K562 (cell line): ENCODE results near the gene MYL11. TPM values are rescaled to one million over a fixed set of nuclear protein-coding genes. Genes with fewer than 3 reads are reported as not detected.

Experiments used
- ATAC-seq: fragments of 200-7000 bp; cut with Tn5 transposase; 3 replicates; pipeline ENCODE4 v1.9.1; 2020; ENCODE audit warnings: moderate library complexity
- BruUV-seq: library from RNA; stranded (reverse); fragments of 400-500 nt; replicated peaks from 2 replicates; lab custom pipeline; 2021; lab: Mats Ljungman, UMichigan
- CTCF ChIA-PET: fragments of 300-600 bp; formaldehyde crosslinking; extraction: SDS; loops from one replicate; lab custom pipeline; 2021; ENCODE audit warnings: low intra/inter-chr PET ratio; lab: Yijun Ruan, JAX
- POLR2A ChIA-PET: fragments of 300-600, 350-650 bp; sonication (Branson Sonifier 250); formaldehyde crosslinking; extraction: SDS; loops from one replicate; lab custom pipeline; 2021; ENCODE audit warnings: antibody characterized with exemption, inconsistent platforms; lab: Yijun Ruan, JAX
- DNase-seq, 4 experiments: peaks; one replicate each; pipeline versions ENCODE4 v3.0.0 to v3.0.0-alpha.2; 2011 to 2018; ENCODE audit warnings: low spot score in 3 of 4, mixed read lengths in 3 of 4; ENCODE audit errors: extremely low read depth in 1 of 4
- FAIRE-seq: peaks from 2 replicates; lab custom pipeline; 2011; peaks lifted over from hg19 to GRCh38; lab: Jason Lieb, UNC
- H2AFZ ChIP-seq: 2 replicates; pipeline ENCODE4 v1.6.0; 2011; ENCODE audit warnings: low read depth, low read length, control low read depth, inconsistent platforms
- H3K27ac ChIP-seq: fragments of 200-600 bp; 3 replicates; pipeline ENCODE4 v1.8.0; 2011; ENCODE audit warnings: low read depth, mild to moderate bottlenecking, control low read depth, inconsistent platforms, low read length, moderate library complexity, mixed read lengths; ENCODE audit errors: extremely low read depth
- H3K27me3 ChIP-seq, 2 experiments: fragments of 300-600 bp in 1 of 2; 2 replicates in 1 of 2; 3 replicates in 1 of 2; pipeline versions ENCODE4 v1.6.0 to v1.8.0; 2011; ENCODE audit warnings: inconsistent platforms in 2 of 2, low read length in 2 of 2, mild to moderate bottlenecking in 1 of 2, mixed read lengths in 1 of 2, moderate library complexity in 1 of 2; ENCODE audit not compliant: control insufficient read depth in 2 of 2, insufficient read depth in 2 of 2
- H3K36me3 ChIP-seq: fragments of 300-600 bp; 3 replicates; pipeline ENCODE4 v1.8.0; 2011; ENCODE audit warnings: mild to moderate bottlenecking, low read length, inconsistent platforms; ENCODE audit not compliant: control insufficient read depth, insufficient read depth
- H3K4me1 ChIP-seq, 2 experiments: fragments of 200-600 bp in 1 of 2; replicated peaks in 1 of 2; 2 replicates in 1 of 2; 3 replicates in 1 of 2; pipeline versions ENCODE4 v1.5.1 to v1.8.0; 2011; ENCODE audit warnings: inconsistent platforms in 2 of 2, low read length in 2 of 2, mild to moderate bottlenecking in 1 of 2, mixed read lengths in 1 of 2, moderate library complexity in 1 of 2; ENCODE audit not compliant: control insufficient read depth in 2 of 2, insufficient read depth in 2 of 2
- H3K4me2 ChIP-seq: 2 replicates; pipeline ENCODE4 v1.6.1; 2011; ENCODE audit warnings: low read length, control low read depth, inconsistent platforms, mixed read lengths; ENCODE audit not compliant: insufficient read depth
- H3K4me3 ChIP-seq: fragments of 200-600 bp; sonication (generic), shearing (Covaris generic); 2 replicates; pipeline ENCODE4 v1.5.1; 2016; ENCODE audit warnings: control low read depth, inconsistent platforms
- H3K79me2 ChIP-seq: fragments of 200-600 bp; 3 replicates; pipeline ENCODE4 v1.8.0; 2011; ENCODE audit warnings: low read length, inconsistent platforms; ENCODE audit not compliant: control insufficient read depth, insufficient read depth
- H3K9ac ChIP-seq, 2 experiments: 2 replicates each; pipeline versions ENCODE4 v1.6.0 to v1.6.1; 2011; ENCODE audit warnings: low read depth in 2 of 2, low read length in 2 of 2, control low read depth in 1 of 2, inconsistent platforms in 1 of 2, mild to moderate bottlenecking in 1 of 2, mixed read lengths in 1 of 2; ENCODE audit not compliant: insufficient read depth in 1 of 2
- H3K9me1 ChIP-seq: one replicate; pipeline ENCODE4 v1.6.0; 2011; ENCODE audit warnings: inconsistent platforms, mild to moderate bottlenecking, low read length, moderate library complexity; ENCODE audit not compliant: control insufficient read depth, insufficient read depth
- H3K9me3 ChIP-seq: replicated peaks from 2 replicates; pipeline ENCODE4 v1.5.1; 2011; ENCODE audit warnings: low read depth, low read length, inconsistent platforms; ENCODE audit not compliant: control insufficient read depth, insufficient read depth
- H4K20me1 ChIP-seq: replicated peaks from 2 replicates; pipeline ENCODE4 v1.6.1; 2011; ENCODE audit warnings: low read length, inconsistent platforms, mixed read lengths; ENCODE audit not compliant: control insufficient read depth, insufficient read depth
- MTA3 ChIP-seq: fragments of 450-650 bp; formaldehyde crosslinking; IDR thresholded peaks from 2 replicates; pipeline ENCODE4 v1.6.1; 2017; ENCODE audit warnings: mild to moderate bottlenecking, borderline replicate concordance
- POLR2G ChIP-seq: fragments of 200-400 bp; formaldehyde crosslinking; IDR thresholded peaks from 2 replicates; pipeline ENCODE4 v1.6.1; 2017; ENCODE audit warnings: low read depth, mild to moderate bottlenecking, antibody characterized with exemption, low read length, moderate library complexity
- TEAD4 ChIP-seq, 2 experiments: sonication (generic) in 1 of 2; formaldehyde crosslinking in 1 of 2; IDR thresholded peaks; 2 replicates each; pipeline versions ENCODE4 v1.6.1 to v1.8.0; 2012 to 2022; ENCODE audit warnings: borderline replicate concordance in 1 of 2, inconsistent platforms in 1 of 2, low read length in 1 of 2, mild to moderate bottlenecking in 1 of 2, missing genetic modification reagents in 1 of 2
- WGBS: fragments of 100-300 bp; shearing (Covaris generic); methylation state at CpG from one replicate; pipeline ENCODE4 v1.1.6; 2016; ENCODE audit warnings: low coverage, mixed read lengths; ENCODE audit not compliant: insufficient coverage; ENCODE audit errors: missing lambda C conversion rate; 5-methylcytosine and 5-hydroxymethylcytosine counted together
- in situ Hi-C: fragments of 300-500 bp; cut with MboI; formaldehyde crosslinking; loops from 4 replicates; pipeline ENCODE4 v1.15.0; 2018; ENCODE audit warnings: inconsistent platforms, mixed read lengths
- intact Hi-C: fragments of 100-400 bp; cut with micrococcal nuclease; formaldehyde crosslinking; loops from 2 replicates; pipeline ENCODE4 v1.14.2; 2022
- polyA plus RNA-seq, 8 experiments: library from polyadenylated mRNA; depleted of rRNA in 4 of 8; stranded (reverse) in 5 of 8; unstranded in 3 of 8; fragments of >200 nt; fragmentation: Nextera tagmentation in 2 of 8; fragmentation: Illumina TruSeq in 1 of 8; extraction: Ambion mirVana in 2 of 8; extraction: Trizol in 1 of 8; gene quantifications; 2 replicates each; pipeline versions ENCODE4 v1.2.1 to v1.2.3, GENCODE V29; 2011 to 2014; ENCODE audit warnings: inconsistent platforms in 1 of 8, missing spikeins in 1 of 8
- total RNA-seq, 7 experiments: library from RNA; depleted of rRNA in 6 of 7; stranded (reverse); fragments of >200 nt in 6 of 7; fragmentation: Illumina TruSeq in 2 of 7; extraction: Trizol in 2 of 7; gene quantifications; 2 replicates each; pipeline versions ENCODE4 v1.2.1 to v1.2.3, GENCODE V29; 2011 to 2021; ENCODE audit warnings: low replicate concordance in 1 of 7

Gene MYL11
- total and polyA plus RNA-seq, 9 of the 15 experiments (the other 6 are each of a cell fraction or from before 2014, with no cell fraction given): 0.31 to 1.5 (median 0.73) TPM; not detected in 4

DNA sequence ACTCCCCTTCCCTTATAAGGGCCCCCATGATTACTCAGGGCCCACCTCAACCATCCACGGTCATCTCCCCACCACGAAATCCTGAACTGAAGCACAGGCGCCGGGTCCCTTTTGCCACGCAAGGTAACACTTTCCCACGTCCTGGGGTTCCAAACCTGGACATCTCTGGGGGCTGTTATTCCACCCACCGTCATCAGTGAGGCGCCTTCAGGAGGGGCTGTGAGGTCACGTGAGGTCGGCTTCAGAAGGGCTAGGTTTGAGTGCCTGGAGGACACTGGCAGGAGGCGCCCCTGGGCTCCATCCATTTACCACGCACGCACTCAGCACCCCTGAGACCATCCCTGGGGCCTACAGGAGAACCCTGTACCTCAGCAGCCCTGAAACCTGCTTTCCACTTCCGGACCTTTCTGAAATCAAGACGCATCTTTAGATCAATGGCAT lies 23.6 kb upstream of the MYL11 start:
- Histone ChIP-seq H3K9me1 (no peaks in the 10 kb centered on the region), H3K27me3 (no peaks in the 10 kb centered on the region), H3K79me2 (peaks cover 29% of the 10 kb centered on the region), H3K36me3 (peaks cover 39% of the 10 kb centered on the region; the same call in 2 of the 3 replicates), H3K4me2 (no peak overlapping the region), H3K4me1 (peaks cover 11 to 29% of the 10 kb centered on the region in 2 experiments; a peak in 4 of 5 replicates), H3K27ac (no peak overlapping the region), H3K9ac (peak overlapping the region in 1 of 2 experiments; percentile 56; a peak in 1 of 4 replicates), H4K20me1 (no peaks in the 10 kb centered on the region), H3K4me3 (no peak overlapping the region), H2AFZ (no peak overlapping the region), H3K9me3 (no peaks in the 10 kb centered on the region)
- no TSS peak for BruUV-seq
- intact Hi-C loops (no loop called here), in situ Hi-C loops (loop anchor here (25.0 kb wide), 1 partner anchor 889 kb away; the partner anchor contains the start of genes BOLA2, SLX1B and SULT1A4)
- DNase-seq (no peak), ATAC-seq (no peak), FAIRE-seq (no peak)
- TF ChIP-seq MTA3 (no peak), TEAD4 (IDR thresholded peaks at IDR 0.05; ENCODE audit: low read length) (no peak), TEAD4 (CRISPR knock-in tag; IDR thresholded peaks at IDR 0.05; ENCODE audit: borderline replicate concordance) (no peak), POLR2G (0 out of 2 replicates have a peak, but pooled peaks have one; percentile 10)
- 90% methylated on average over 10 of the region's 15 CpGs for WGBS
- POLR2A ChIA-PET: interaction anchor here (0.9 to 1.2 kb wide), 2 partner anchors 9 kb away, joined by 3 to 5 read pairs; no protein-coding TSS in a partner anchor
- CTCF ChIA-PET: no interaction called here
